Measurements from ENCODE around the gene SPOCK2. TPM values are rescaled to one million over a fixed set of nuclear protein-coding genes. Genes with fewer than 3 reads are reported as not detected.
A peak's percentile ranks its signal among the peaks of the same experiment; 100 is the strongest.

SPOCK2 gene
- total RNA-seq, 1 experiment from 2014 or later = 1.1 TPM

GRCh38 chr10:72027498-72027897 is 60.9 kb downstream of the SPOCK2 start:
- Histone ChIP-seq H3K79me2 (ENCODE audit: insufficient read depth, low read length) (no peaks in the 10 kb centered on the region), H3K27ac (ENCODE audit: low read depth, low read length) (peak overlapping the region; percentile 54; the same call in 1 of the 2 replicates), H3K4me1 (ENCODE audit: control insufficient read depth in 1 of 2, insufficient read depth in 2 of 2, low read length in 2 of 2) (peaks cover 20 to 24% of the 10 kb centered on the region in 2 experiments), H3K9me3 (ENCODE audit: control insufficient read depth in 1 of 2, insufficient read depth in 1 of 2, low read depth in 1 of 2, low read length in 2 of 2) (no peaks in the 10 kb centered on the region), H3K9ac (ENCODE audit: low read length) (peak overlapping the region; percentile 10; the same call in 1 of the 2 replicates), H3K36me3 (ENCODE audit: control insufficient read depth in 1 of 2, insufficient read depth in 2 of 2, low read length in 2 of 2) (no peaks in the 10 kb centered on the region), H3K4me3 (replicated peaks in 1 of 2; ENCODE audit: low read depth in 1 of 2, low read length in 2 of 2) (peak overlapping the region; percentile 13 to 31; a peak in 3 of 4 replicates), H2AFZ (ENCODE audit: low read depth, low read length, poor library complexity, severe bottlenecking) (peak overlapping the region; percentile 66), H3K9me2 (ENCODE audit: insufficient read depth) (no peaks in the 10 kb centered on the region), H3K4me2 (ENCODE audit: low read length) (peak overlapping the region; percentile 79), H3K27me3 (ENCODE audit: insufficient read depth, low read length) (no peaks in the 10 kb centered on the region), H4K20me1 (ENCODE audit: insufficient read depth) (no peaks in the 10 kb centered on the region)
- POLR2A ChIA-PET = no interaction called here
- TF ChIP-seq MAX (IDR thresholded peaks at IDR 0.05) (no peak), EZH2phosphoT487 (IDR thresholded peaks at IDR 0.05; ENCODE audit: borderline replicate concordance) (no peak), SIN3A (IDR thresholded peaks at IDR 0.05; ENCODE audit: low read depth) (no peak), POLR2A (IDR thresholded peaks at IDR 0.05; ENCODE audit: borderline replicate concordance, extremely low read depth, insufficient read depth, insufficient read length) (no peak), JUND (IDR thresholded peaks at IDR 0.05) (no peak), CEBPB (IDR thresholded peaks at IDR 0.05; ENCODE audit: low read depth) (no peak), REST (IDR thresholded peaks at IDR 0.05; ENCODE audit: low read depth) (no peak)
- ATAC-seq = peak; percentile 51
- BruUV-seq (replicated peaks) = no TSS peak
- intact Hi-C loops (cut with micrococcal nuclease) = no loop called here
- CTCF ChIA-PET = no interaction called here
- DNase-seq (ENCODE audit: low read depth, low spot score) = peak; percentile 39
- RAD21 ChIA-PET (ENCODE audit: low non-redundant PET in 1 of 2, low total read pairs in 2 of 2, uncharacterized antibody in 2 of 2, unreplicated experiment in 2 of 2) = no interaction called here
